ENCODE measurements around the gene MYO5B. TPM values are rescaled to one million over a fixed set of nuclear protein-coding genes. Genes with fewer than 3 reads are reported as not detected.

MYO5B gene
- total RNA-seq, 1 donor from 2014 or later, result not detected

DNA sequence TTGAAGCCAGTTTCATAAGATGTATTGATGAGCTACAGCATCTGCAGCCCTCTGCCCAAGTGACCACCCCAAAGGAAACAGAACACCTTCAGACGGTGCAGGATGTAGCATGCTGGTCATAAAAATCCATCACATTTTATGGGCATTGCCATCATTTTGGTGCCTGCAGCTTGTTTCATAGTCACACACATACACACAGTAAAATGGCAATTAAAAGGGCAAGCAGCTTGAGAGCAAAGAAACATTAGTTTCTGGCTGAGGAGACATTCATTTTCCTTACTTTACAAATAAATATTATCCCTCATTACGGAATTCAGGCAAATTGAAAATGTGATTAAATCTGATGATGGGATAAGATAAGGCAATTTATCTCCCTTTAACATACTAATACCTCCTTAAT lies 13.4 kb downstream of the MYO5B start:
- H3K4me3 Mint-ChIP-seq (ENCODE audit: low read depth), result no peak overlapping the region
- DNase-seq (ENCODE audit: low spot score), result no peak
- H3K27me3 Mint-ChIP-seq (ENCODE audit: low read depth), result peaks cover 28% of the 10 kb centered on the region
- no peaks in the 10 kb centered on the region for H3K4me1 Mint-ChIP-seq (ENCODE audit: low read depth)
- no peaks in the 10 kb centered on the region for H3K9me3 Mint-ChIP-seq
- H3K36me3 Mint-ChIP-seq (ENCODE audit: low read depth), result no peaks in the 10 kb centered on the region
- intact Hi-C loops (cut with micrococcal nuclease), result no loop called here
- H3K27ac Mint-ChIP-seq, result no peak overlapping the region

- Mint-ChIP-seq H3K4me1 (ENCODE audit: low read depth) (no peaks in the 10 kb centered on the region), H3K27ac (no peak overlapping the region), H3K36me3 (ENCODE audit: low read depth) (no peaks in the 10 kb centered on the region), H3K9me3 (no peaks in the 10 kb centered on the region), H3K27me3 (ENCODE audit: low read depth) (peaks cover 33% of the 10 kb centered on the region), H3K4me3 (ENCODE audit: low read depth) (no peak overlapping the region)
- intact Hi-C loops (cut with micrococcal nuclease), result no loop called here
- no peak for DNase-seq (ENCODE audit: low spot score)
Measured at GRCh38 chr18:50179465-50179864, 15.5 kb downstream of the MYO5B start.

DNA sequence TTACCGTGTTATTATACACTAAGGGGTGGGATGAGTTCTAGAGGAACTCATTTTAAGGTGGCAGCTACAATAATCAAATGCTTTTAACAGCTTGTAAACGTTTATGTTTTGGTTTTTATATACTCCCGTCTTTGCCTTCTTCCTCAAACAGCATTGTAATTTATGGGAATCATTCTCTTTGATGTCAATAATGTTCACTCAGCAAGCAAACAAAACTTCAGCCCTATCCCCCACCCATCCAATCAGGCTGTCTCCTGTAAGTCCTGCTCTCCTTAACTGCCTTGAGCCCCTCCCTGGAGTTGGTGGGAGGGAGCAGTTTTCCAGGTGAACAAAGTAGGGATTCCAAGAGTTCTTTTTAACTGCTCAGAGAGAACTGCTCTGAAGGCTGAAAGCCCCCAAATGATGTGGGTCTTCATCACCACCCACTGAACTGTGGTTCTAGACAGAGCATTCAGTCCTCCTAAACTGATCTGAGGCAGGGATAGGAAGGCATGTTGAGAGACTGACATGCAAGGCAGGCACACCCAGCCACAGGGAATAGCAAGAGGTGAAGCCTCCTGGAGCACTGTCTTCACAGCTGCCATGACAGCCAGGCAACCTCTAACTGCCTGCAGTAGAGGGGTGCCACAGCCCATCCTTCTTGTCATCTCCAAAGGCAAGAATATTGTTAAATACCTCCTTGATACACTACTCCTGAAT lies 17.5 kb downstream of the MYO5B start:
- Mint-ChIP-seq H3K9me3 (no peaks in the 10 kb centered on the region), H3K4me1 (ENCODE audit: low read depth) (peaks cover 1% of the 10 kb centered on the region), H3K4me3 (ENCODE audit: low read depth) (no peak overlapping the region), H3K36me3 (ENCODE audit: low read depth) (no peaks in the 10 kb centered on the region), H3K27me3 (ENCODE audit: low read depth) (peaks cover 36% of the 10 kb centered on the region), H3K27ac (no peak overlapping the region)
- no peak for DNase-seq (ENCODE audit: low spot score)
- intact Hi-C loops (cut with micrococcal nuclease), result no loop called here

DNA sequence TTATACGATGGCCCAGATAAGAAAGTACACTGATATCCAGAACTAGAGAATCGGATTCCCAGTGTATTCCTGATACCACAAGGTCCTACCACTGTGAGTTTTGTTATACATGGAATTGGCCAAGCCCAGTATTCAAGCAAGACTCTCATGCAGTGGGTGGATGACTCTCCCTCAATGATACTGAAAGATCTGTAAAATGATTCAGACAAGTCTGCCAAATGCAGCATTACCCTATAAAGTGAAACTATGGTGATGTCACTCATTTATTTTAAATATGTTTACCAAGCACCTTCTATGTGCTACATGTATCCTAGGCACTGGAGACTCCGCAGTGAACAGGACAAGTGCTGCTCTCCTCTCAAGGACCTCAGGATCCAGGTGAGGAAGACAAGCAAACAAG lies 22.6 kb downstream of the MYO5B start:
- Mint-ChIP-seq H3K4me1 (ENCODE audit: low read depth) (peaks cover 2% of the 10 kb centered on the region), H3K27me3 (ENCODE audit: low read depth) (peaks cover 17% of the 10 kb centered on the region), H3K36me3 (ENCODE audit: low read depth) (no peaks in the 10 kb centered on the region), H3K4me3 (ENCODE audit: low read depth) (no peak overlapping the region), H3K9me3 (no peaks in the 10 kb centered on the region), H3K27ac (no peak overlapping the region)
- no peak for DNase-seq (ENCODE audit: low spot score)
- intact Hi-C loops (cut with micrococcal nuclease), result no loop called here

DNA sequence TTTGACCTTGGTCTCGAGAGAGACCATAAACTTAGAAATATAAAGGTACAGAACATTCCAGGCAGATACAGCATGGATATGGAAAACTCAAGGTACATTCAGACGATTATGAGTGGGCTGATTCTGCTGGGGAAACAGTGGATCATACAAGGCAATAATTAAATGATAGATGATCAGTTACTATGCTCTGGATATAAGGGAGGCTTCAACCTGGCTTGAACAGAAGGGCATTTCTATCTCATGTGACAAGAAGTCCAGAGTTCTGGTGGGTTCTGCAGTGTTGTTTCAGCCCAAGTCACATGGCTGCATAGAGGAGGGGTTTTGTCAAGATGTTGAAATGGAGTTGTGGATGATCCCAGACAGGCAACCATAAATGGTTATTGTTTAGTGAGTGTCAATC lies 23.5 kb downstream of the MYO5B start:
- Mint-ChIP-seq H3K9me3 (no peaks in the 10 kb centered on the region), H3K4me1 (ENCODE audit: low read depth) (peaks cover 2% of the 10 kb centered on the region), H3K36me3 (ENCODE audit: low read depth) (no peaks in the 10 kb centered on the region), H3K4me3 (ENCODE audit: low read depth) (no peak overlapping the region), H3K27ac (no peak overlapping the region), H3K27me3 (ENCODE audit: low read depth) (peaks cover 18% of the 10 kb centered on the region)
- no peak for DNase-seq (ENCODE audit: low spot score)
- intact Hi-C loops (cut with micrococcal nuclease), result no loop called here

DNA sequence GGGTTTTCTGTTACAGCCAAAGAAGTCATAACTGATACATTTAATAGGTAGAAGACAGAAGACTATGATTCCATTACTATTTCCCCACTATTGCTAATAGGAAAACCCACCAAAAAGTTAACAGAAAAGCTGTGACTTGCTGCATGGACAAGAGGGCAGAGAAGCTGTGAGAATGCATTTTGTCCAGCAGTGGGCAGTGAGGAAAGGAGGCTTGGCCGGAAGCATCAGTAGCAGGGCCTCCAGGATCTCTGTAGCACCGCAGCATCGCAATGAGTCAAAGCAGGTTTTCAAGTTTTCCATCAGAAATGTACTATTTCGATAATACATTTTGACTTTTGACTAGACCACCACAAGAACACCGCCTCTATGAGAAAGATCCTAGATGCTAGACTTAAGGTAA lies 24.9 kb downstream of the MYO5B start:
- intact Hi-C loops (cut with micrococcal nuclease), result no loop called here
- Mint-ChIP-seq H3K4me1 (ENCODE audit: low read depth) (peaks cover 2% of the 10 kb centered on the region), H3K27me3 (ENCODE audit: low read depth) (peaks cover 15% of the 10 kb centered on the region), H3K9me3 (no peaks in the 10 kb centered on the region), H3K36me3 (ENCODE audit: low read depth) (no peaks in the 10 kb centered on the region), H3K4me3 (ENCODE audit: low read depth) (no peak overlapping the region), H3K27ac (no peak overlapping the region)
- no peak for DNase-seq (ENCODE audit: low spot score)

GRCh38 chr18:50169149-50169548 lies 25.8 kb downstream of the MYO5B start:
- Mint-ChIP-seq H3K9me3 (no peaks in the 10 kb centered on the region), H3K4me1 (ENCODE audit: low read depth) (peaks cover 2% of the 10 kb centered on the region), H3K36me3 (ENCODE audit: low read depth) (no peaks in the 10 kb centered on the region), H3K27me3 (ENCODE audit: low read depth) (peaks cover 18% of the 10 kb centered on the region), H3K27ac (no peak overlapping the region), H3K4me3 (ENCODE audit: low read depth) (no peak overlapping the region)
- intact Hi-C loops (cut with micrococcal nuclease), result no loop called here
- DNase-seq (ENCODE audit: low spot score), result no peak

GRCh38 chr18:50167966-50168365 lies 27.0 kb downstream of the MYO5B start:
- no peak for DNase-seq (ENCODE audit: low spot score)
- Mint-ChIP-seq H3K4me1 (ENCODE audit: low read depth) (peaks cover 2% of the 10 kb centered on the region), H3K27me3 (ENCODE audit: low read depth) (peaks cover 21% of the 10 kb centered on the region), H3K36me3 (ENCODE audit: low read depth) (no peaks in the 10 kb centered on the region), H3K9me3 (no peaks in the 10 kb centered on the region), H3K4me3 (ENCODE audit: low read depth) (no peak overlapping the region), H3K27ac (no peak overlapping the region)
- intact Hi-C loops (cut with micrococcal nuclease), result no loop called here

- H3K36me3 Mint-ChIP-seq (ENCODE audit: low read depth), result no peaks in the 10 kb centered on the region
- no peaks in the 10 kb centered on the region for H3K9me3 Mint-ChIP-seq
- peaks cover 26% of the 10 kb centered on the region for H3K27me3 Mint-ChIP-seq (ENCODE audit: low read depth)
- no peak for DNase-seq (ENCODE audit: low spot score)
- no peaks in the 10 kb centered on the region for H3K4me1 Mint-ChIP-seq (ENCODE audit: low read depth)
- intact Hi-C loops (cut with micrococcal nuclease), result no loop called here
- H3K4me3 Mint-ChIP-seq (ENCODE audit: low read depth), result no peak overlapping the region
- no peak overlapping the region for H3K27ac Mint-ChIP-seq
Measured at GRCh38 chr18:50166901-50167300, 28.0 kb downstream of the MYO5B start.

DNA sequence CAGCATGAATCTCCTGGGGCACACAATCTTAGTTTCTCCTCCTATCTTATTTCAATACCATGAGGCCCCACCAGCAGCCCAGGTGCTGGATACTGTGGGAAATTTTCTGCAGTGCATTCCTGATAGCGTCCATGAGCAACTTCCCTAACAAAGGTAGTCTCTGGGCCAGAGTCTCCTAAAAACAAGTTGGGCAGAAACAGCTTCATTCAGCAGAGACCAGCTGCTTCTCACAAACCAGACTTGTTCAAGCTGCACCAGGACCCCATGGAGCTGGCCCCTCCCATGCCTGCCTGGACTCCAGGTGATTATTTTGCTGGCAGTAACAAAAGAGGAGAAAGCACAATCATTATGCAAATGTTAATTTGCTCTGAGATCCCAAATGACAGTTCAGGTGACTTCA lies 31.4 kb downstream of the MYO5B start:
- H3K27ac Mint-ChIP-seq, result no peak overlapping the region
- peaks cover 26% of the 10 kb centered on the region for H3K27me3 Mint-ChIP-seq (ENCODE audit: low read depth)
- H3K9me3 Mint-ChIP-seq, result no peaks in the 10 kb centered on the region
- no peak overlapping the region for H3K4me3 Mint-ChIP-seq (ENCODE audit: low read depth)
- no peak for DNase-seq (ENCODE audit: low spot score)
- no peaks in the 10 kb centered on the region for H3K36me3 Mint-ChIP-seq (ENCODE audit: low read depth)
- no peaks in the 10 kb centered on the region for H3K4me1 Mint-ChIP-seq (ENCODE audit: low read depth)
- intact Hi-C loops (cut with micrococcal nuclease), result no loop called here

- Mint-ChIP-seq H3K4me1 (ENCODE audit: low read depth) (no peaks in the 10 kb centered on the region), H3K9me3 (no peaks in the 10 kb centered on the region), H3K36me3 (ENCODE audit: low read depth) (no peaks in the 10 kb centered on the region), H3K4me3 (ENCODE audit: low read depth) (no peak overlapping the region), H3K27me3 (ENCODE audit: low read depth) (peaks cover 26% of the 10 kb centered on the region), H3K27ac (no peak overlapping the region)
- DNase-seq (ENCODE audit: low spot score), result no peak
- intact Hi-C loops (cut with micrococcal nuclease), result no loop called here
Measured at GRCh38 chr18:50162486-50163304, 32.3 kb downstream of the MYO5B start.

DNA sequence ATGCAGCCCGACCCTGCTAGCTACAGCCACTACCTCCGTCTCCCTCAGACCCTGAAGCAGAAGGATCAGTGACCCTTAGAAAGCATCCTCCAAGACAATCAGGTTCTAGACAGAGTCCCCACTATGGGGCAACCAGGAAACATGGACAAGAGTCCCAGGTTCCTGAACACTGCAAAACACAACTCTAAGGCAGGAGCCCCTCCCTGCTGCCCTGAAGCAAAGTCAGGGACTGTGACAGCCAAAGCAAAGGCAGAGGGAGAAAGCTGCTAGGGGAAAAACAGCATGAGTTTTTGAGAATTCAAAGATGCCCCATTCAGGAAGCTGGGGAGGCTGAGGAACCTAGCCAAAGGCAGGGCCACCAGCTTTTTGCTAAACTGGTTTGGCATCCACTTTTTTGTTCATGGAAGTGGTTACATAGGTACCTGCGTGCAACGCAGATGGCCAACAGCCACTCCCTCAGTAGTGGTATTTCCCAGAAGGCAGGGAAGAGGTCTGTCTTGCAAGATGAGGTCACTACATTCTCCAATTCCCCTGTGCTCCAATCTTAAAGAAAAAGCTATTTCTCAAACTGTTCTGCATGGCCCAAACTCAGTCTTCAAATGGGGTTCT lies 33.2 kb downstream of the MYO5B start:
- no peak for DNase-seq (ENCODE audit: low spot score)
- Mint-ChIP-seq H3K4me1 (ENCODE audit: low read depth) (no peaks in the 10 kb centered on the region), H3K27me3 (ENCODE audit: low read depth) (peaks cover 19% of the 10 kb centered on the region), H3K9me3 (no peaks in the 10 kb centered on the region), H3K27ac (no peak overlapping the region), H3K36me3 (ENCODE audit: low read depth) (no peaks in the 10 kb centered on the region), H3K4me3 (ENCODE audit: low read depth) (no peak overlapping the region)
- intact Hi-C loops (cut with micrococcal nuclease), result no loop called here

DNA sequence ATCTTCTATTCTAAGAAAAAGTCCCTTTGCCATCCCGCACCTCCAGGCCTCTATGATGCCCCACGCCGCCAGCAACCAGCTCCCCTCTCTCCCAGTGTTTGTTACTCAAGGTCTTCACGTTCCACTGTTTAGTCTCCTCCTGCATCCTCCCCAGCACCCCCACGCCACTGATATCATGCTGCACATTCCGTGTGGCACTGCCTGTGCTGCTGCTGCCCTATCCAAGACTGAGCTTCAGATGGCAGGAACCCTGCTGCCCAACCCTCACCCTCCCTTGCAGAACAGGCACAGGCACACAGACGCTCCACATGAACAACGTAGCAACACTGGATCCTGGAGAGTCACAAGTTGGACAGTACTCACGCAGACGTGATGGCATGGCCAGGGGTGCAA lies 35.3 kb downstream of the MYO5B start:
- no peak overlapping the region for H3K27ac Mint-ChIP-seq
- H3K27me3 Mint-ChIP-seq (ENCODE audit: low read depth), result peaks cover 11% of the 10 kb centered on the region
- H3K4me1 Mint-ChIP-seq (ENCODE audit: low read depth), result no peaks in the 10 kb centered on the region
- intact Hi-C loops (cut with micrococcal nuclease), result no loop called here
- DNase-seq (ENCODE audit: low spot score), result no peak
- H3K9me3 Mint-ChIP-seq, result no peaks in the 10 kb centered on the region
- no peak overlapping the region for H3K4me3 Mint-ChIP-seq (ENCODE audit: low read depth)
- no peaks in the 10 kb centered on the region for H3K36me3 Mint-ChIP-seq (ENCODE audit: low read depth)
